Ovary (tissue), 3 donors: Measurements from ENCODE around the gene TANK.

Source experiments
- CTCF ChIP-seq, 3 donors: fragments of 450-650 bp in 2 of 3; fragments of 200-600 bp in 1 of 3; IDR thresholded peaks; one replicate each; pipeline versions ENCODE4 v1.5.1 to v1.8.0; 2016 to 2022; ENCODE audit warnings: antibody characterized with exemption in 3 of 3, mild to moderate bottlenecking in 1 of 3
- EP300 ChIP-seq: sonication (generic); formaldehyde crosslinking; IDR thresholded peaks from one replicate; pipeline ENCODE4 v1.6.1; 2017; ENCODE audit warnings: antibody characterized with exemption
- POLR2A ChIP-seq: fragments of 450-650 bp; IDR thresholded peaks from one replicate; pipeline ENCODE4 v1.6.1; 2017; ENCODE audit warnings: antibody characterized with exemption, mild to moderate bottlenecking, moderate library complexity
- donor health status: DM: no; HTN: no; CAD: no.

- TF ChIP-seq CTCF (IDR thresholded peaks at IDR 0.05): no peak
- no peak for TF ChIP-seq EP300
- no peak for TF ChIP-seq POLR2A
Observed at GRCh38 chr2:161131074-161131680, 29.1 kb upstream of the TANK start.
